ENCODE results near the gene CLEC7A.

Gene CLEC7A

GRCh38 chr12:10174986-10175614, 45.1 kb upstream of the CLEC7A start:
- Histone ChIP-seq H3K4me3 (IDR thresholded peaks at IDR 0.05; ENCODE audit: insufficient read depth, low read depth, low read length) (no peak overlapping the region), H2AFZ (ENCODE audit: low read depth) (no peak overlapping the region), H3K27ac (no peak overlapping the region), H3K79me2 (ENCODE audit: insufficient read depth, low read depth) (no peaks in the 10 kb centered on the region), H3K9ac (no peak overlapping the region), H3K27me3 (ENCODE audit: insufficient read depth, low read depth) (no peaks in the 10 kb centered on the region), H4K20me1 (ENCODE audit: insufficient read depth) (no peaks in the 10 kb centered on the region), H3K4me2 (no peak overlapping the region), H3K4me1 (ENCODE audit: low read depth, poor library complexity, severe bottlenecking) (no peaks in the 10 kb centered on the region), H3K36me3 (ENCODE audit: insufficient read depth) (no peaks in the 10 kb centered on the region)
- TF ChIP-seq CTCF (conservative IDR thresholded peaks at IDR 0.05; ENCODE audit: low read depth, low read length): no peak

GRCh38 chr12:10171973-10172728, 42.2 kb upstream of the CLEC7A start, which contains the start of gene OLR1:
OLR1 (minus strand) TSS chr12:10172132; CDS start chr12:10172077, 55 bp downstream.
- no peaks in the 10 kb centered on the region for H4K20me1 ChIP-seq (ENCODE audit: insufficient read depth)
- TF ChIP-seq CTCF (conservative IDR thresholded peaks at IDR 0.05; ENCODE audit: low read depth, low read length): no peak
- no peaks in the 10 kb centered on the region for H3K36me3 ChIP-seq (ENCODE audit: insufficient read depth)
- no peak within 1 kb of the TSS for H2AFZ ChIP-seq (ENCODE audit: low read depth)
- no peaks in the 10 kb centered on the region for H3K79me2 ChIP-seq (ENCODE audit: insufficient read depth, low read depth)
- H3K4me1 ChIP-seq (ENCODE audit: low read depth, poor library complexity, severe bottlenecking): no peaks in the 10 kb centered on the region
- no peak within 1 kb of the TSS for H3K9ac ChIP-seq
- no peak within 1 kb of the TSS for H3K27ac ChIP-seq
- no peak within 1 kb of the TSS for H3K4me2 ChIP-seq
- H3K27me3 ChIP-seq (ENCODE audit: insufficient read depth, low read depth): no peaks in the 10 kb centered on the region
- no peak within 1 kb of the TSS for H3K4me3 ChIP-seq (IDR thresholded peaks at IDR 0.05; ENCODE audit: insufficient read depth, low read depth, low read length)

GRCh38 chr12:10170216-10170615, 40.2 kb upstream of the CLEC7A start:
- Histone ChIP-seq H3K27ac (no peak overlapping the region), H3K79me2 (ENCODE audit: insufficient read depth, low read depth) (no peaks in the 10 kb centered on the region), H3K27me3 (ENCODE audit: insufficient read depth, low read depth) (no peaks in the 10 kb centered on the region), H3K4me2 (no peak overlapping the region), H3K9ac (no peak overlapping the region), H4K20me1 (ENCODE audit: insufficient read depth) (no peaks in the 10 kb centered on the region), H3K4me1 (ENCODE audit: low read depth, poor library complexity, severe bottlenecking) (no peaks in the 10 kb centered on the region), H3K4me3 (IDR thresholded peaks at IDR 0.05; ENCODE audit: insufficient read depth, low read depth, low read length) (no peak overlapping the region), H2AFZ (ENCODE audit: low read depth) (no peak overlapping the region), H3K36me3 (ENCODE audit: insufficient read depth) (no peaks in the 10 kb centered on the region)
- no peak for TF ChIP-seq CTCF (conservative IDR thresholded peaks at IDR 0.05; ENCODE audit: low read depth, low read length)

- no peaks in the 10 kb centered on the region for H3K4me1 ChIP-seq (ENCODE audit: low read depth, poor library complexity, severe bottlenecking)
- H4K20me1 ChIP-seq (ENCODE audit: insufficient read depth): no peaks in the 10 kb centered on the region
- H3K27me3 ChIP-seq (ENCODE audit: insufficient read depth, low read depth): no peaks in the 10 kb centered on the region
- no peak overlapping the region for H3K4me3 ChIP-seq (IDR thresholded peaks at IDR 0.05; ENCODE audit: insufficient read depth, low read depth, low read length)
- H3K79me2 ChIP-seq (ENCODE audit: insufficient read depth, low read depth): no peaks in the 10 kb centered on the region
- no peaks in the 10 kb centered on the region for H3K36me3 ChIP-seq (ENCODE audit: insufficient read depth)
- H2AFZ ChIP-seq (ENCODE audit: low read depth): no peak overlapping the region
- no peak for TF ChIP-seq CTCF (conservative IDR thresholded peaks at IDR 0.05; ENCODE audit: low read depth, low read length)
- no peak overlapping the region for H3K9ac ChIP-seq
- no peak overlapping the region for H3K27ac ChIP-seq
- no peak overlapping the region for H3K4me2 ChIP-seq
Observed at GRCh38 chr12:10169104-10169503, 39.1 kb upstream of the CLEC7A start.

Measured in KMS-11 (cell line).